NT2/D1 (cell line): ENCODE data around the gene LHCGR.

Experiments
- DNase-seq: peaks from one replicate; pipeline ENCODE4 v3.0.0-alpha.2; 2011; ENCODE audit warnings: low read depth, low spot score
- H3K27me3 ChIP-seq: 2 replicates; pipeline ENCODE4 v1.6.0; 2011; ENCODE audit warnings: mild to moderate bottlenecking; ENCODE audit not compliant: insufficient read length, insufficient read depth
- H3K36me3 ChIP-seq: 2 replicates; pipeline ENCODE4 v1.6.1; 2011; ENCODE audit warnings: mild to moderate bottlenecking, low read length, mixed read lengths; ENCODE audit not compliant: insufficient read depth, insufficient read length
- H3K4me1 ChIP-seq: 2 replicates; pipeline ENCODE4 v1.5.1; 2011; ENCODE audit not compliant: insufficient read depth, insufficient read length
- H3K4me3 ChIP-seq: 2 replicates; pipeline ENCODE4 v1.5.1; 2011; ENCODE audit warnings: low read depth; ENCODE audit not compliant: insufficient read length
- H3K9ac ChIP-seq: 2 replicates; pipeline ENCODE4 v1.6.0; 2011; ENCODE audit warnings: low read depth; ENCODE audit not compliant: insufficient read length
- H3K9me3 ChIP-seq: 2 replicates; pipeline ENCODE4 v1.5.1; 2011; ENCODE audit warnings: mild to moderate bottlenecking, low read length; ENCODE audit not compliant: insufficient read depth
- SUZ12 ChIP-seq: IDR thresholded peaks from 2 replicates; pipeline ENCODE4 v1.6.1; 2011; ENCODE audit not compliant: insufficient read length, insufficient read depth; ENCODE audit errors: extremely low read depth
- YY1 ChIP-seq: IDR thresholded peaks from 2 replicates; pipeline ENCODE4 v1.6.1; 2011; ENCODE audit not compliant: insufficient read length, insufficient read depth
- ZNF274 ChIP-seq: IDR thresholded peaks from 2 replicates; pipeline ENCODE4 v1.6.1; 2011; ENCODE audit warnings: mild to moderate bottlenecking, low read depth, low read length

Gene LHCGR

GRCh38 chr2:48693645-48694044 is 61.9 kb downstream of the LHCGR start:
- Histone ChIP-seq H3K4me1 (peaks cover 3% of the 10 kb centered on the region), H3K9me3 (no peaks in the 10 kb centered on the region), H3K36me3 (no peaks in the 10 kb centered on the region), H3K27me3 (no peaks in the 10 kb centered on the region), H3K4me3 (no peak overlapping the region), H3K9ac (no peak overlapping the region)
- TF ChIP-seq YY1: no peak
- no peak for TF ChIP-seq SUZ12
- TF ChIP-seq ZNF274: no peak
- DNase-seq: no peak

GRCh38 chr2:48693066-48693465 is 62.5 kb downstream of the LHCGR start:
- no peak overlapping the region for H3K9ac ChIP-seq
- H3K4me1 ChIP-seq: peaks cover 3% of the 10 kb centered on the region
- no peak for TF ChIP-seq YY1
- TF ChIP-seq ZNF274: no peak
- no peak for TF ChIP-seq SUZ12
- H3K36me3 ChIP-seq: no peaks in the 10 kb centered on the region
- H3K9me3 ChIP-seq: no peaks in the 10 kb centered on the region
- H3K27me3 ChIP-seq: no peaks in the 10 kb centered on the region
- no peak for DNase-seq
- H3K4me3 ChIP-seq: no peak overlapping the region

DNA sequence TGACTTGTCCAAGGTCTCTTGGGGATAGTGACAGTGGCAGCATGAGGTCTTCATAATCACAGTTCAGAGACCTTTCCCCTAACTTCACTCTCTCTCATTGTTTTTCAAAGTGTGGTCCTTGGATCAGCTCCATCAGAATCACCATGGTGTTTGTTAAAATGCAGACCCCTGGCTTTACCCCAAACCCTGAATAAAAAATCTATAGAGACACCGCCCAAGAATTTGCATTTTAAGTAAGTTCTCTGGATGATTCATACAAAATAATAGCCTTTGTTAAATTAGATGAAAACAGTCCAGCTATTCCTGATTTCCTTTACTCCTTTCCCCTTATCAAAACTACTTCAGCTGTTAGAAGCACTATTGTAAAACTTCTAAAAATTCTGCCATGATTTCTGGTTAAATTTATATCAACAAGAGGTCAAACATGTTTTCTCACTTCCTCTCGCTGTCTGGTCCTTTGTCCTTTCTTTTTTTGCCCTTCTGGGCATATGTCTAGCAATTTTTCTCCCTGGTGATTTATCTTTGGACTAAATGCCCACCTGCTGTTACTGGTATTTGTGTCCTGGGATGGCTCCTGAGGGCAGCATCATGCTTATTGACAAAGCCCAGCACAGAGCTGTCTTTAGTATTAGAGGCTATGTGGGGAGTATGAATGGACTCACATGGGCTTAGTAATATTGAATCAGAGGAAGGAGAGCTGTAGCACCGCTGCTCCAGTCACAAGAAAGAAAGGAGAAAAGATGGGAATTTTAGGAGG is 63.4 kb downstream of the LHCGR start:
- Histone ChIP-seq H3K4me3 (no peak overlapping the region), H3K4me1 (peaks cover 3% of the 10 kb centered on the region), H3K27me3 (no peaks in the 10 kb centered on the region), H3K36me3 (no peaks in the 10 kb centered on the region), H3K9ac (no peak overlapping the region), H3K9me3 (no peaks in the 10 kb centered on the region)
- no peak for TF ChIP-seq SUZ12
- TF ChIP-seq ZNF274: no peak
- TF ChIP-seq YY1: no peak
- DNase-seq: no peak

DNA sequence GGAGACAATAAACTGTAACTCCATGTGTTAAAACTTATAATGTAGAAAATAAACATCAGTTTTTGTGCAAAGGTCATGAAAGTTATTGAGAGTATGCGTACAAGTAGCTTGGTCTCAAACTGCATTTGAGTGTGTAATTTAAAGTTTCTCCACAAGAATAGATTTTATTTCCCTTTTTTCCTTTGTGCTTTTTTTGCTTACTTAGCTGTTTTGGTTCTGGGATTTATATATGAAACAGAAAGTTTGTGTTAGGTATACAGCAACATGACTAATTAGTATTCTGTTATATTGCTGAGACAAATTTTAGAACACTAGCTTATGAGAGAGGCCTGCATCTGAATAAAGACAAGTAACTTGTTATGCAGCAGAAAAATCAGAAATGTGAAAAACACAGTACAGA is 70.4 kb downstream of the LHCGR start:
- Histone ChIP-seq H3K9me3 (no peaks in the 10 kb centered on the region), H3K4me1 (no peaks in the 10 kb centered on the region), H3K9ac (no peak overlapping the region), H3K36me3 (no peaks in the 10 kb centered on the region), H3K4me3 (no peak overlapping the region), H3K27me3 (no peaks in the 10 kb centered on the region)
- DNase-seq: no peak
- TF ChIP-seq ZNF274 (no peak), YY1 (no peak)

- DNase-seq: no peak
- H3K4me3 ChIP-seq: no peak overlapping the region
Observed at GRCh38 chr2:48677450-48677849, 78.1 kb downstream of the LHCGR start.

DNA sequence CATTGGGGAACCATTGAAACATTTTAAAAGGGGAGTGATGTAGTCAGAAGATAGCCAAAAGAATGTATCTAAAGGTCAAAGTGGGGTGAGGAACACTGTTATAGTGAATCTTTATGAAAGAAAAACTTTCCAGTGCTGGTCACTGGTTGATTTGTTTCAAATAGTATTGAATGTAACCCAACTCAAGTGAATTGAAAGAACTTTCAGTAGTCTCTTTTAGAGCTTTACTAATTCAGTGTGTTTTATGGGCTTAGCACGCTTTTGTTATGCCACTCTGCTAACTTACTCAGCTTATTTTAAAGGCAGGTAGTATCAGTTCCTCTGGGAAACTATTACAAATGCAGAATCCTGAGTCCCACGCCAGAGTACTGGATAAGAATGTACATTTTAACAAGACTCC is 80.6 kb downstream of the LHCGR start:
- Histone ChIP-seq H3K27me3 (no peaks in the 10 kb centered on the region), H3K4me3 (no peak overlapping the region), H3K9me3 (no peaks in the 10 kb centered on the region; the same call in 1 of the 2 replicates), H3K9ac (no peak overlapping the region), H3K4me1 (no peaks in the 10 kb centered on the region), H3K36me3 (no peaks in the 10 kb centered on the region)
- no peak for DNase-seq
- TF ChIP-seq SUZ12 (no peak), ZNF274 (no peak), YY1 (no peak)

More at GRCh38 chr2:48677450-48677849, 78.1 kb downstream of the LHCGR start:
- Histone ChIP-seq H3K27me3 (no peaks in the 10 kb centered on the region), H3K36me3 (no peaks in the 10 kb centered on the region), H3K9me3 (no peaks in the 10 kb centered on the region; the same call in 1 of the 2 replicates), H3K9ac (no peak overlapping the region), H3K4me1 (no peaks in the 10 kb centered on the region)
- TF ChIP-seq ZNF274 (no peak), YY1 (no peak), SUZ12 (no peak)

GRCh38 chr2:48673581-48673980 is 81.9 kb downstream of the LHCGR start:
- Histone ChIP-seq H3K4me1 (no peaks in the 10 kb centered on the region), H3K4me3 (no peak overlapping the region), H3K27me3 (no peaks in the 10 kb centered on the region), H3K9me3 (no peaks in the 10 kb centered on the region; the same call in 1 of the 2 replicates), H3K9ac (no peak overlapping the region), H3K36me3 (no peaks in the 10 kb centered on the region)
- no peak for DNase-seq
- TF ChIP-seq YY1 (no peak), SUZ12 (no peak), ZNF274 (no peak)
